GM18951 (cell line): ENCODE measurements around the gene ANAPC2.

Source experiments
- POLR2A ChIP-seq: IDR thresholded peaks from 4 replicates; pipeline ENCODE4 v1.6.1; 2011; ENCODE audit warnings: mild to moderate bottlenecking; ENCODE audit not compliant: insufficient read length, insufficient read depth; ENCODE audit errors: extremely low read depth
- in situ Hi-C: fragments of 300-500 bp; cut with MboI; formaldehyde crosslinking; loops from one replicate; pipeline ENCODE4 v1.12.0; 2022; ENCODE audit warnings: low sequenced_read_pairs, mixed read lengths, inconsistent platforms; ENCODE audit not compliant: unreplicated experiment

Gene ANAPC2

DNA sequence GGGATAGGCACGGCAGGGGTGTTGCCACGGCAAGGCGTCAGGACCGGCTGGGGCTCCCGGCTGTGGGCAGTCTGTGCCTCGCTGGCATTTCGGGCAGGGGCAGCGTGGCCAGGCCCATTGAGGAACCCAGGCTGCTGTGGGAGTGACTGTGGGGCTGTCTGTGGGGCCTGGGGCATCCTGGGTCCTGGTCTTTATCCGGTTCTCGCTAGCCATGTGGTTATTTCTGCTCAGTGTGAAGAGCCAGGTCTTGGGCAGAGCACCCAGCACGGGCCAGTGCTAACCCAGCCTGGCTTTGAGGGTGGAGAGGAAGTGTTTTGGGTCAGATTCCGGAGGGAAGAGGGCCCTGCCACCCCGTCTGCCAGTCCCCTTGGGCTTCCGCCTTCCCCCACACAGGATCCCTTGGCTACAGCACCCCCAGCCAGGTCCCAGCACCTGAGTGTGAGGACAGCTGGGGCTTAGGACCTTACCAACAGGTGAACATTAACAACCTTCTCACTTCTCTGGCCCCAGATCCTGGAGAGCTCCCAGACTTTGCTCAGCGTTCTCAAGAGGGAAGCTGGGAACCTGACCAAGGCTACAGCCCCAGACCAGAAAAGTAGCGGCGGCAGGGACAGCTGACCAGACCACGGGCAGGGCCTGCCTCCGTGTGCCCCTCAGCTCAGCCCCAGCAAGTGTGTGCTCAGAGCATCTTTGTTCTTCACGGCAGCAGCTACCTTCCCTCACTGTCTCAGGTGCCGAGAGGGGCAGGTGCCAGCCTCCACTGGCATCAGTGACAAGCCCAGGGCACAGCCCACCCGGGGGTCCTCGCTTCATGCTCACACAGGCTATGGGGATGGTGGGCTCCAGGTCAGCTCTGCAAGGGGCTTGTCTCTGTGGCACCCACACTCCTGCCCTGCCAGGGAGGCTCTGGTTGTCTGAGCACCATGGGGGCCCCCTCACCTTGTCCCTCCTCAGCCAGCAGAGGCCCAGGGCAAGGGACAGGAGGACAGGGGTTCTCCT, 1.2 kb upstream of the ANAPC2 start:
- in situ Hi-C loops, result no loop called here
- no peak for TF ChIP-seq POLR2A

DNA sequence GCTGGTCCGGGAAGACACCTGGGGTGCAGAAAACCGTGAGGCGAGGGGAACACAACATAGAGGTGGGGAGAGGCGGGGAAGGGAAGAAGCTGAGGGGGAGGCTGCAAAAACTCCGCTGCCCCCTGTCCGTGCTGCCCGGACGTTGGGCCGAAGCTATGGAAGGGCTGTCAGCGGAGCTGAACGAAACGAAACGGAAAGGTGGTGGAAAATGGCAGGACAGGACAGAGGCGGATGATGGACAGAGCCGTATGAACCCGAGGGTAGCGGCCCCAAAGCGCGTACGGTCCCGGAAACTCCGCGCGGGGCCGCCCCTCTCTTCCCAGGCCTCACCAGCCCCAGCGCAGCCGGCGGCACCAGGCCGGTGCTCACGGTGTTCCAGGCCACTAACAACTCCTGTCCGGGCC, 272 bp downstream of the ANAPC2 start:
- TF ChIP-seq POLR2A, result no peak
- in situ Hi-C loops, result no loop called here

DNA sequence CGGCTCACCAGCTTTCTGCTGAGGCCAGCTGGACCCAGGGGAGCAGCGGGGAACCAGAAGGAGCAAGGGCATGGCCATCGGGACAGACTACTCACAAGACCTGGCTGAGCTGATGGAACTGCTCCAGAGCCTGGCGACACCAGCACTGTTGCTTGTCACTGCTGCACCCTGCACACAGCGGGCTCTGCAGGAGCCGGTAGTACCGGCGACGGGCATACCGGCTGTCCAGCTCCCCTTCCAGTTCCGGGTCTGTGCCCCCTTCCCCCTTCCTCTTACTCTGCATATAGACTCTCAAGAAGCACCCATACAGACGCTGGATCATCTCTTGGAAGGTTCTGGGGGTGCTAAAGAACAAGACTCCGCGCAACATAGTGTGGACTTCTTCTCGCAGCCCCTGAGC, 974 bp downstream of the ANAPC2 start:
- in situ Hi-C loops, result no loop called here
- no peak for TF ChIP-seq POLR2A

DNA sequence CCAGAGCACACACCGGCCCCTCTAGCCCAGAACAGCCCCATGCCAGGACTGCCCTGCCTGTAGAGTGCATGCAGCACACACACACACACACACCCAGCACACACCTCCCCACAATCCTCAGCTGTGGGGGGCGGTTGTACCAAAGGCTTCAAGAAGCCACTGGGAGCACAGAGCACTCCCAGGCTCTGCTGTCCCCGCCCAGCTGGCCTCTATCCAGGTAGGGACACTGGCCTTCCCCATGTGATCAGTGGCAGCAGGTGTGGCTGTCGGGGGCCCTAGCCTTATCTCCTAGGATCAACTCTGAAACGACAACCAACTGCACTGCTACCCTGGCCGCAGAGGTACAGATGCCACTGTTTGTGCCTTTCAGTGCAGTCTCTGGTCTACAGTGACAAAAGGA, 2.0 kb downstream of the ANAPC2 start:
- in situ Hi-C loops, result no loop called here
- no peak for TF ChIP-seq POLR2A

DNA sequence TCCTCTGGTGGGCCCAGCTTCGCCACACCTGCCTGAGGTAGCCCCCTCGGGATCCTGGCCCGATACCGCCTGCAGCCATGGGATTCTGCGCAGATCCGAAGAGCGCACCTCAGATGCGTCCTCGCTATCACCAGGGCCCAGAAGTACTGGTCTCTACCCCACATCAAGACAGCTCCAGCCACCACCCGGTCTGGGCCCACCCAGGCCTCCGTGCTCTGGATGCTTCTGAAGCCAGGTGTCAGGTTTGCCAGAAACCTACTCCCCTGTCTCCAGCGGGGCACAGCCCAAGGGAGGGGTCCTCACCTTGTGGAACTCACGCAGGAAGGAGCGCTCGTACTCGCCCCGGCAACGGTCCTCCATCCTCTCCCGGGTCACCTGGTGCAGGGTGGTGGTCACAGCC, 2.4 kb downstream of the ANAPC2 start:
- in situ Hi-C loops, result no loop called here

DNA sequence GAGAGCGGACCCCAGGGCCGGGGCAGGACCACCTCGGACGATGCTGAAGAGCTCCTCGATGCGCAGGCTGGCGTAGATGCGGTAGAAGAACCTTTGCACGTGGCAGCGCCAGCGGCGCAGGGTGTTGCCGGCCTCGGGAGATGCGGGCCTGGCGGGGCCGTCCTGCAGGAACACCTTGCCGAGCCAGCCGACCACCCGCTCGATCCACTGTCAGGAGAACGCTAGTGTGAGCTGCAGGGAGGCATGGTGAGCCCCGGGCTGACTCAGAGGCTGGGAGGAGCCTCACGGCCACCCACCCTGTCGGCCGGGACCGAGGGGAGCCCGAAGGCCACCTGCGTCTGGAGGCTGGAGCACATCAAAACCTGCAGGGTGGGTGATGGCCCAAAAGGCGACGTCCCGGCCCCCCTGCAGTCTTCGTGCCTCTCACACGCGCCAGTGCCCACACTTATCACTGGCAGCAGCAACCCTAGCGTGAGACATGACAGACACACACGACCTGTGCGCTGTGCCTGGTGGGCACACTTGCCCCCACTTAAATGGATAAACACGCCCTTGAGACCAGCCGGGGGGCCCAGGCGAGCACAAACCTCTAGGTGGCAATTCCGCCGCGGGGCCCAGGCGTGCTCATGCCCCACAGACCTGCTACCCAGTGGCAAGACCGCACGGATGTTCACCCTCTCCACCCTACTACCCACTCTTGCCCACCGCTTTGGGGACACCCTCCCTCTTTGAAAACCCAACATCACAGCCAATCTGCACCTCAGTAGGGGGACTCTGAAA, 3.3 kb downstream of the ANAPC2 start:
- no peak for TF ChIP-seq POLR2A
- in situ Hi-C loops, result no loop called here

More for the DNA sequence above, 2.4 kb downstream of the ANAPC2 start:
- no peak for TF ChIP-seq POLR2A

DNA sequence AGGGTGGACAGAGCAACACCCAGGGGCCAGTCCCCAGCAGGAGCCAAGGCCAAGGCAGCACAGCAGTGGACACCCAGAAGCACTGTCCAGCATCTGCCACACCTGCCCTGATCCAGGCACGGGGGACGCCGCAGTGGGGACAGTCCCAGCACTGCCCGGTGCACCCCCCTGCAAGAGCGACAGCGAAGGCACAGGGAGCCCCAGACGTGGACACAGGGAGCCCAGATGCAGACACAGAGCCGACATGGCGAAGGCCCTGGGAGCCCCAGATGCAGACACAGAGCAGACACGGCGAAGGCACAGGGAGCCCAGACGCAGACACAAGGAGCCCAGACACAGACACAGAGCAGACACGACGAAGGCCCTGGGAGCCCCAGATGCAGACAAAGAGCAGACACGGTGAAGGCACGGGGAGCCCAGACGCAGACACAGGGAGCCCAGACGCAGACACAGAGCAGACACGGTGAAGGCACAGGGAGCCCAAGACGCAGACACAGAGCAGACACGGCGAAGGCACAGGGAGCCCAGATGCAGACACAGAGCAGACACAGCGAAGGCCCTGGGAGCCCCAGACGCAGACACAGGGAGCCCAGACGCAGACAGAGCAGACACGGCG, 4.3 kb downstream of the ANAPC2 start:
- in situ Hi-C loops, result no loop called here
- TF ChIP-seq POLR2A, result no peak

DNA sequence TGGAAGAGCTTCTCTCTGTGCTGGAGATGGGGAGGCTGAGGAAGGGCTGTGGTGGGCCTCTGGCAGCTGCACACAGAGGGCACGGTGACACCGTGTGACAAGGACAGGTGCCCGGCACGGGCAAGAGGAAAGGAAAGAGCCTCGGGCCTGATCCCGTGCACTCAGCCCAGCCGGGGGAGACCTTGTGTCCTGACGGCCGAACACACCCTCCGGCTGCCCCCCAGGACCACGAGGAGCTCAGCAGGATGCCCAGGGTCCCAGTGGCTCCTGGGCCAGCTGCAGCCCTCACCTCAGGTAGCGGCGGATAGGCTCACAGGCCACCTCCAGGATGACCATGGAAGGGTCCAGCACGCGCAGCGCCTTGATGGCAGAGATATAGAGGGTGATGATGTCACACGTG, 5.5 kb downstream of the ANAPC2 start:
- TF ChIP-seq POLR2A, result no peak
- in situ Hi-C loops, result no loop called here

DNA sequence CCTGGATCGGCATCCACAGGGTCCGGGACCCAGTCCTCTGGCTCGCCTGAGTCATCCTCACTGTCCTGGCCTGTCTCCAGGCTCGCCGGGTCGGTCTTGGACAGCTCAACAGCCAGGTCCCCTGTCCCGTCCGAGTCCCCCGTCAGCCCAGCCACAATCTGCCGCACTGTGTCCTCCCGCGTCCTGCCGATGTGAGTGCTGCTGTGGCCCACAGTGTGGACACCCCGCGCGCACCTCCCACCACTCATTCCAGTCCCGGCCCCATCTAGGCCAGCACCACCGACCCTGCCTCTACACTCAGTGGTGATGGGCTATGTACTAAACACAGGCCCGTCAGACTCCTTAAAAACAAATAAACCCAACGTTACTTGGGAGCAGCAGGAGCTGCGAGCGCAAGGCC, 6.7 kb downstream of the ANAPC2 start:
- no peak for TF ChIP-seq POLR2A
- in situ Hi-C loops, result no loop called here

DNA sequence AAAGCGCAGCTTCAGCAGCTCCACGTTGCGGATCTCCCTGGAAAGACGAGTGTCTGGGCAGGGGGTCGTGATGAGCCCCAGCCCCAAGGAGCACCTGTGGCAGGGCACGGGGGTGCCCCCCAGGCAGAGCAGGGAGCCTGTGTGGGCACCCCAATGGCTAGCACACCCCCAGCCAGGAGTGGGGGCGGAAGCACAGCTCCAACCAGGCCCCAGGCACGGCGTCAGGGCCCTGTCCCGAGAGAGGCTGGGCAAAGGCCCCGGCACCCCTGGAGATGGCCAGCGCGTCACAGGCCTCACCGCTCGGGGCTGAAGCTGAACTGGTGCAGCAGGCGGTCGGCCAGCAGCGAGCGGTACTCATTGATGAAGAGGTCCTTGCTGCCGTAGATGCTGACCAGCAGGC, 7.9 kb downstream of the ANAPC2 start:
- in situ Hi-C loops, result no loop called here
- TF ChIP-seq POLR2A, result no peak

DNA sequence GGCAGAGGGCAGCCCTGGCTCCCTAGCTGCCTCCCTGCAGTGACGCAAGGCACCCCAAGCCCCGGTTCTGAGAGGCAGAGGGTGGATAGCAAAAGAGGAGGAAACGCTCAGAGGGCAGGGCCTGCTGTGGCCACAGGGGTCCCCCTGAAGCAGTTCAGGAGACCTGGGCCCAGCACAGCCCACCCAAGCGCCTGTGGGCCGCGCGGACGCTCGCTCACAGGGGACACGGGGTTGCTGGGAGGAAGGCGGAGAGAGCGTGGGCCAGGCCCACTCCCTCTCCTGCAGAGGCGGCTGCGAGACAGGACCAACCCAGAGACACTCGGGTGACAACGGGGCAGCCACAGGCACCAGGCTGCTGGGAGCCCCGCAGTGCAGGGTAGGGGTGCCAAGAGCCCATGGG, 8.6 kb downstream of the ANAPC2 start:
- no peak for TF ChIP-seq POLR2A
- in situ Hi-C loops, result no loop called here

DNA sequence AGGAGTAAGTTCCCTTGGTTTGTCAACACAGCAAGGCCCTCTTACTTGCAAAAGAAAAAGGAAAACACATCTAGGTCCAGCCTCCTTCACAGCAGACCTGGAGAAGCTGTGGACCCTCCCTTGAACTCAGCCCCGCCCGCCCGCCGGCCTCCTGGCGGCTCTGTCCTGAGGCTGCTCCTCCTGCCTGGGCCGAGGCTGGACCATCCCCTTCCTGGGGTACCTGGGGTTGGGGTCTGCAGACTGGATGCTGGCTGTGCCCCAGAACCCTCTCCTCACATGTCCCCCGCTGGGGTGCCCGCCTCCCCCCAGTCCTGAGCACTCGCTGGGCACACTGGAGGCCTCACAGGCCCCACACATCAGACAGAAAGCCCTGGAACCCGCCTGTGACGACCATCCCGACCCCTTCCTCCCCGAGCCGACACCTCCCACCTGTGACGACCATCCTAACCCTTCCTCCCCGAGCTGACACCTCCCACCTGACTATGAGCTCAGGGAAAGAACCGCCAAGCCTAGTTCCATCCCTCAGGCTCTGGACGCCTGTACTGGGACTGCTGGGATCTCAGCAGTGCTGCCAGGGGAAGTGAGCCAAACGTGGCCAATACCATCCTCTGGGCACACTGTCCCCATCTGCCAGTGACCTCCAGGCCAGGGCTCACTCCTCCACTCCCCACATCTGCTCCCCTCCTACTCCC, 9.3 kb downstream of the ANAPC2 start:
- TF ChIP-seq POLR2A, result no peak
- in situ Hi-C loops, result no loop called here
